Naive thymus-derived CD8-positive, alpha-beta T cell (primary cell): ENCODE results near the gene BTBD9. TPM values are rescaled to one million over a fixed set of nuclear protein-coding genes. Genes with fewer than 3 reads are reported as not detected.

Source experiments
- ATAC-seq, 2 donors: fragments of 150-1000 bp; cut with Tn5 transposase in 1 of 2; sonication (Bioruptor Pico), chemical (Tn5 transposase) in 1 of 2; 1 replicate in 1 of 2; 2 replicates in 1 of 2; pipeline ENCODE4 v1.10.0; 2021; ENCODE audit warnings: mild to moderate bottlenecking in 2 of 2, moderate library complexity in 2 of 2
- POLR2A ChIA-PET: fragments of 350-600 bp; sonication (Branson Sonifier 250); formaldehyde crosslinking; loops from one replicate; lab custom pipeline; 2021; ENCODE audit warnings: antibody characterized with exemption; lab: Charles Lee
- DNase-seq, 10 donors: peaks; one replicate each; pipeline versions ENCODE4 v3.0.0 to v3.0.0-alpha.2; 2020 to 2022
- H3K27ac Mint-ChIP-seq, 10 donors: one replicate each; pipeline ENCODE4 v1.8.0; 2020 to 2022; ENCODE audit warnings: mild to moderate bottlenecking in 10 of 10, mixed read lengths in 10 of 10, moderate library complexity in 4 of 10, inconsistent platforms in 1 of 10
- H3K27me3 Mint-ChIP-seq, 5 donors: one replicate each; pipeline ENCODE4 v1.8.0; 2021 to 2022; ENCODE audit warnings: mixed read lengths in 5 of 5
- H3K36me3 Mint-ChIP-seq, 3 donors: one replicate each; pipeline ENCODE4 v1.8.0; 2020 to 2022; ENCODE audit warnings: mixed read lengths in 3 of 3, mild to moderate bottlenecking in 2 of 3, inconsistent platforms in 1 of 3
- H3K4me1 Mint-ChIP-seq, 4 donors: one replicate each; pipeline ENCODE4 v1.8.0; 2021 to 2022; ENCODE audit warnings: mixed read lengths in 4 of 4
- H3K4me3 Mint-ChIP-seq, 10 donors: one replicate each; pipeline ENCODE4 v1.8.0; 2020 to 2022; ENCODE audit warnings: mild to moderate bottlenecking in 10 of 10, mixed read lengths in 10 of 10, moderate library complexity in 6 of 10, inconsistent platforms in 1 of 10
- H3K9me3 Mint-ChIP-seq, 9 donors: one replicate each; pipeline ENCODE4 v1.8.0; 2020 to 2022; ENCODE audit warnings: mixed read lengths in 9 of 9, mild to moderate bottlenecking in 3 of 9, inconsistent platforms in 1 of 9, moderate library complexity in 1 of 9
- polyA plus RNA-seq, 3 donors: library from polyadenylated mRNA; unstranded; fragments of 300-500 nt; fragmentation: Illumina TruSeq; gene quantifications; one replicate each; pipeline ENCODE4 v1.2.3, GENCODE V29; 2021
- total RNA-seq, 8 experiments: library from RNA in 2 of 8; stranded (reverse) in 2 of 8; gene quantifications; one replicate each; pipeline ENCODE4 v1.2.3 and lab custom pipeline; 2021 to 2026

The BTBD9 gene
- total and polyA plus RNA-seq, 5 experiments from 2014 or later, result 9.3 to 32.2 (median 10.6) TPM

- peaks cover 0 to 8% (median 8%) of the 10 kb centered on the region in 3 donors for H3K36me3 Mint-ChIP-seq
- peaks cover 0 to 2% (median 0%) of the 10 kb centered on the region in 9 donors for H3K9me3 Mint-ChIP-seq
- H3K4me1 Mint-ChIP-seq, result peaks cover 0 to 6% (median 2%) of the 10 kb centered on the region in 4 donors
- no peak for ATAC-seq
- H3K27me3 Mint-ChIP-seq, result no peaks in the 10 kb centered on the region
- H3K4me3 Mint-ChIP-seq, result no peak overlapping the region
- H3K27ac Mint-ChIP-seq, result no peak overlapping the region
- DNase-seq, result no peak
- POLR2A ChIA-PET, result no interaction called here
Observed at GRCh38 chr6:38233161-38233791, 406.5 kb downstream of the BTBD9 start.

GRCh38 chr6:38225766-38226165 lies 414.0 kb downstream of the BTBD9 start:
- H3K36me3 Mint-ChIP-seq, result peaks cover 0 to 19% (median 14%) of the 10 kb centered on the region in 3 donors
- no peak overlapping the region for H3K4me3 Mint-ChIP-seq
- no peaks in the 10 kb centered on the region for H3K27me3 Mint-ChIP-seq
- no peak for DNase-seq
- no peak for ATAC-seq
- H3K4me1 Mint-ChIP-seq, result peaks cover 0 to 13% (median 0%) of the 10 kb centered on the region in 4 donors
- H3K9me3 Mint-ChIP-seq, result peaks cover 0 to 2% (median 0%) of the 10 kb centered on the region in 9 donors
- H3K27ac Mint-ChIP-seq, result peak overlapping the region in 1 of 10 donors; percentile 51
- POLR2A ChIA-PET, result no interaction called here

GRCh38 chr6:38221251-38221650 lies 418.5 kb downstream of the BTBD9 start:
- Mint-ChIP-seq H3K4me3 (no peak overlapping the region), H3K27ac (peak overlapping the region in 2 of 10 donors; percentile 36 to 61), H3K4me1 (peaks cover 0 to 7% (median 0%) of the 10 kb centered on the region in 4 donors), H3K36me3 (peaks cover 0 to 19% (median 5%) of the 10 kb centered on the region in 3 donors), H3K27me3 (no peaks in the 10 kb centered on the region), H3K9me3 (no peaks in the 10 kb centered on the region)
- no peak for DNase-seq
- no peak for ATAC-seq
- POLR2A ChIA-PET, result no interaction called here

GRCh38 chr6:38220069-38220723 lies 419.5 kb downstream of the BTBD9 start:
- no peaks in the 10 kb centered on the region for H3K9me3 Mint-ChIP-seq
- no peak for DNase-seq
- POLR2A ChIA-PET, result no interaction called here
- no peaks in the 10 kb centered on the region for H3K27me3 Mint-ChIP-seq
- peaks cover 0 to 19% (median 7%) of the 10 kb centered on the region in 3 donors for H3K36me3 Mint-ChIP-seq
- peaks cover 0 to 6% (median 0%) of the 10 kb centered on the region in 4 donors for H3K4me1 Mint-ChIP-seq
- ATAC-seq, result no peak
- no peak overlapping the region for H3K4me3 Mint-ChIP-seq
- H3K27ac Mint-ChIP-seq, result no peak overlapping the region

- H3K36me3 Mint-ChIP-seq, result peaks cover 0 to 11% (median 8%) of the 10 kb centered on the region in 3 donors
- POLR2A ChIA-PET, result no interaction called here
- no peak overlapping the region for H3K27ac Mint-ChIP-seq
- no peaks in the 10 kb centered on the region for H3K27me3 Mint-ChIP-seq
- DNase-seq (no peak), ATAC-seq (no peak)
- peaks cover 0 to 9% (median 0%) of the 10 kb centered on the region in 4 donors for H3K4me1 Mint-ChIP-seq
- H3K9me3 Mint-ChIP-seq, result no peaks in the 10 kb centered on the region
- no peak overlapping the region for H3K4me3 Mint-ChIP-seq
Observed at GRCh38 chr6:38218235-38218634, 421.5 kb downstream of the BTBD9 start.

GRCh38 chr6:38216451-38216850 lies 423.3 kb downstream of the BTBD9 start:
- peaks cover 0 to 11% (median 2%) of the 10 kb centered on the region in 4 donors for H3K4me1 Mint-ChIP-seq
- H3K9me3 Mint-ChIP-seq, result no peaks in the 10 kb centered on the region
- no peak for ATAC-seq
- no peak for DNase-seq
- H3K27me3 Mint-ChIP-seq, result no peaks in the 10 kb centered on the region
- peaks cover 0 to 8% (median 8%) of the 10 kb centered on the region in 3 donors for H3K36me3 Mint-ChIP-seq
- no peak overlapping the region for H3K4me3 Mint-ChIP-seq
- POLR2A ChIA-PET, result no interaction called here
- no peak overlapping the region for H3K27ac Mint-ChIP-seq

- peaks cover 2 to 8% (median 5%) of the 10 kb centered on the region in 4 donors for H3K4me1 Mint-ChIP-seq
- ATAC-seq, result no peak
- peaks cover 0 to 8% (median 5%) of the 10 kb centered on the region in 3 donors for H3K36me3 Mint-ChIP-seq
- no peaks in the 10 kb centered on the region for H3K27me3 Mint-ChIP-seq
- no peak overlapping the region for H3K4me3 Mint-ChIP-seq
- H3K9me3 Mint-ChIP-seq, result no peaks in the 10 kb centered on the region
- DNase-seq, result no peak
- H3K27ac Mint-ChIP-seq, result no peak overlapping the region
- POLR2A ChIA-PET, result no interaction called here
Observed at GRCh38 chr6:38215651-38216311, 423.9 kb downstream of the BTBD9 start.

- Mint-ChIP-seq H3K4me1 (peaks cover 5 to 12% (median 8%) of the 10 kb centered on the region in 4 donors), H3K4me3 (no peak overlapping the region), H3K9me3 (no peaks in the 10 kb centered on the region), H3K27ac (no peak overlapping the region), H3K36me3 (peaks cover 0 to 5% (median 3%) of the 10 kb centered on the region in 3 donors), H3K27me3 (no peaks in the 10 kb centered on the region)
- no peak for DNase-seq
- POLR2A ChIA-PET, result no interaction called here
- ATAC-seq, result no peak
Observed at GRCh38 chr6:38215225-38215624, 424.5 kb downstream of the BTBD9 start.

GRCh38 chr6:38214159-38214558 lies 425.6 kb downstream of the BTBD9 start:
- no peak overlapping the region for H3K4me3 Mint-ChIP-seq
- H3K4me1 Mint-ChIP-seq, result peaks cover 13 to 23% (median 16%) of the 10 kb centered on the region in 4 donors
- H3K9me3 Mint-ChIP-seq, result no peaks in the 10 kb centered on the region
- POLR2A ChIA-PET, result no interaction called here
- no peak for ATAC-seq
- peak overlapping the region in 2 of 10 donors; percentile 41 to 78 for H3K27ac Mint-ChIP-seq
- H3K27me3 Mint-ChIP-seq, result no peaks in the 10 kb centered on the region
- peaks cover 0 to 6% (median 3%) of the 10 kb centered on the region in 3 donors for H3K36me3 Mint-ChIP-seq
- no peak for DNase-seq

GRCh38 chr6:38213251-38213658 lies 426.5 kb downstream of the BTBD9 start:
- DNase-seq, result no peak
- no peak for ATAC-seq
- POLR2A ChIA-PET, result no interaction called here
- Mint-ChIP-seq H3K27me3 (no peaks in the 10 kb centered on the region), H3K4me1 (peaks cover 15 to 29% (median 20%) of the 10 kb centered on the region in 4 donors), H3K4me3 (no peak overlapping the region), H3K9me3 (no peaks in the 10 kb centered on the region), H3K36me3 (peaks cover 0 to 8% (median 3%) of the 10 kb centered on the region in 3 donors), H3K27ac (peak overlapping the region in 1 of 10 donors; percentile 7)

GRCh38 chr6:38212579-38212978 lies 427.1 kb downstream of the BTBD9 start:
- peak overlapping the region in 1 of 10 donors; percentile 7 for H3K27ac Mint-ChIP-seq
- ATAC-seq, result no peak
- no peak overlapping the region for H3K4me3 Mint-ChIP-seq
- no peaks in the 10 kb centered on the region for H3K27me3 Mint-ChIP-seq
- no peaks in the 10 kb centered on the region for H3K9me3 Mint-ChIP-seq
- POLR2A ChIA-PET, result no interaction called here
- peaks cover 0 to 8% (median 3%) of the 10 kb centered on the region in 3 donors for H3K36me3 Mint-ChIP-seq
- DNase-seq, result no peak
- peaks cover 15 to 30% (median 20%) of the 10 kb centered on the region in 4 donors for H3K4me1 Mint-ChIP-seq

GRCh38 chr6:38212116-38212515 lies 427.6 kb downstream of the BTBD9 start:
- Mint-ChIP-seq H3K27me3 (no peaks in the 10 kb centered on the region), H3K4me3 (no peak overlapping the region), H3K9me3 (no peaks in the 10 kb centered on the region), H3K36me3 (peaks cover 0 to 8% (median 3%) of the 10 kb centered on the region in 3 donors), H3K4me1 (peaks cover 16 to 30% (median 20%) of the 10 kb centered on the region in 4 donors), H3K27ac (no peak overlapping the region)
- POLR2A ChIA-PET, result no interaction called here
- ATAC-seq, result no peak
- DNase-seq, result no peak
